ENCODE measurements around the gene GLIS2.
A peak's percentile ranks its signal among the peaks of the same experiment; 100 is the strongest.
"Not testable (repeated sequence)": the region's sequence is repeated elsewhere in the genome, so short reads cannot be mapped to it uniquely, and the experiment has no call there.

The GLIS2 gene

GRCh38 chr16:4330277-4330874, 14.5 kb downstream of the GLIS2 start:
- no peaks in the 10 kb centered on the region for H3K27me3 ChIP-seq
- H3K9me3 ChIP-seq, result no peaks in the 10 kb centered on the region
- intact Hi-C loops (cut with DNase I; ENCODE audit: low total_unique reads), result no loop called here
- no peak overlapping the region for H3K4me3 ChIP-seq
- peaks cover 8 to 56% (median 46%) of the 10 kb centered on the region in 4 donors for H3K4me1 ChIP-seq
- H3K36me3 ChIP-seq, result peaks cover 9 to 32% (median 31%) of the 10 kb centered on the region in 3 donors
- peak overlapping the region; percentile 76 to 99 for H3K27ac ChIP-seq
- DNase-seq, result peak; percentile 80 to 88
- TF ChIP-seq, protein P1, sequence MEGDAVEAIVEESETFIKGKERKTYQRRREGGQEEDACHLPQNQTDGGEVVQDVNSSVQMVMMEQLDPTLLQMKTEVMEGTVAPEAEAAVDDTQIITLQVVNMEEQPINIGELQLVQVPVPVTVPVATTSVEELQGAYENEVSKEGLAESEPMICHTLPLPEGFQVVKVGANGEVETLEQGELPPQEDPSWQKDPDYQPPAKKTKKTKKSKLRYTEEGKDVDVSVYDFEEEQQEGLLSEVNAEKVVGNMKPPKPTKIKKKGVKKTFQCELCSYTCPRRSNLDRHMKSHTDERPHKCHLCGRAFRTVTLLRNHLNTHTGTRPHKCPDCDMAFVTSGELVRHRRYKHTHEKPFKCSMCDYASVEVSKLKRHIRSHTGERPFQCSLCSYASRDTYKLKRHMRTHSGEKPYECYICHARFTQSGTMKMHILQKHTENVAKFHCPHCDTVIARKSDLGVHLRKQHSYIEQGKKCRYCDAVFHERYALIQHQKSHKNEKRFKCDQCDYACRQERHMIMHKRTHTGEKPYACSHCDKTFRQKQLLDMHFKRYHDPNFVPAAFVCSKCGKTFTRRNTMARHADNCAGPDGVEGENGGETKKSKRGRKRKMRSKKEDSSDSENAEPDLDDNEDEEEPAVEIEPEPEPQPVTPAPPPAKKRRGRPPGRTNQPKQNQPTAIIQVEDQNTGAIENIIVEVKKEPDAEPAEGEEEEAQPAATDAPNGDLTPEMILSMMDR (IDR thresholded peaks at IDR 0.05), result peak; percentile 96

DNA sequence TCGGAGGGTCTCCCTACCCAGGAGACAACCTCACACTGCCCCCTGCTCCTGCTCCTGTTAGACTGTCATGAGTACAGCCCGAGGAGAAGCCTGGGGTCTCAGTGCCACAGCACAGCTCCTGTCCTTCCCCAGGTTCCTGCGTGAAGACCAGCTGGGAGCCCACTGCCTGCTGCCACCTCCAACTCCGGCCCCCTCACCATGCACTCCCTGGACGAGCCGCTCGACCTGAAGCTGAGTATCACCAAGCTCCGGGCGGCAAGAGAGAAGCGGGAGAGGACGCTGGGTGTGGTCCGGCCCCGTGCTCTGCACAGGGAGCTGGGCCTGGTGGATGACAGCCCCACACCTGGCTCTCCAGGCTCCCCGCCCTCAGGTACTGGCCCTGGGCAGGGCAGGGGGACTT, 16.2 kb downstream of the GLIS2 start:
- intact Hi-C loops (cut with DNase I; ENCODE audit: low total_unique reads), result no loop called here
- Histone ChIP-seq H3K27me3 (no peaks in the 10 kb centered on the region), H3K4me1 (peaks cover 8 to 39% (median 32%) of the 10 kb centered on the region in 4 donors), H3K36me3 (peaks cover 25 to 49% (median 48%) of the 10 kb centered on the region in 3 donors), H3K9me3 (no peaks in the 10 kb centered on the region), H3K4me3 (no peak overlapping the region), H3K27ac (no peak overlapping the region)
- TF ChIP-seq, protein P1 (IDR thresholded peaks at IDR 0.05), result no peak
- DNase-seq, result no peak

DNA sequence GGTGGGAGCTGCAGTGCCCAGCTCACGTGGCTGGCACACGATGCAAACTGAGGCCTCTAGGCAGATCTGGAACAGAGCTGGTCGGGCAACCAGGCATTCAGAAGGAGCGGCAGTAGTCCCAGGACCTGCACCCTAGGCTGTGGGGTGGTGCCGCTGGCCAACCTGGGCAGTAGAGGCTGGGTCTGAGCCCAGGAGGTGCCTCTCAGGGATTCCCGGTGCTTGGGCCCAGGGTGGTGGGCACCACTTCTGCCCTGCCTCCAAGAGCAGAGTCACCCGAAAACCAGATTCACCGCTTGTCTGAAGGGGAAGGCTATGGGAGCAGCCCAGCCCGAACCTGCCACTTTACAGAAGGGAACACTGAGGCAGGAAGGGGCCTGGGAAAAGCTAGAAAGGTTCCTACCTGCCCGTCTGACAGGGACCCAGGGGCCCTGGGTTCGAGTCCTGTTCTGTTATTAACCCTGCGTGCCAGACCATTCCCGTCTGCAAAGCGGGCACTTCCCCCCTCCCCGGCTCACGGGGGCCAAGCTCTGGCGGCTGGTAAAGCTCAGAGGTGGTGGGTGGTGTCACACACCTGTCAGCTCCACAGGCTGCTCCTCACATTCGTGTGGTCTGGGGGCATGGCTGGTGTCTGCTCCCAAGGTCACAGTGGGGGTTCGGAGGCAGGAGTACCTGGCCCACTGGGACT, 16.9 kb downstream of the GLIS2 start:
- DNase-seq, result no peak
- Histone ChIP-seq H3K36me3 (peaks cover 27 to 56% (median 55%) of the 10 kb centered on the region in 3 donors), H3K4me3 (no peak overlapping the region)

DNA sequence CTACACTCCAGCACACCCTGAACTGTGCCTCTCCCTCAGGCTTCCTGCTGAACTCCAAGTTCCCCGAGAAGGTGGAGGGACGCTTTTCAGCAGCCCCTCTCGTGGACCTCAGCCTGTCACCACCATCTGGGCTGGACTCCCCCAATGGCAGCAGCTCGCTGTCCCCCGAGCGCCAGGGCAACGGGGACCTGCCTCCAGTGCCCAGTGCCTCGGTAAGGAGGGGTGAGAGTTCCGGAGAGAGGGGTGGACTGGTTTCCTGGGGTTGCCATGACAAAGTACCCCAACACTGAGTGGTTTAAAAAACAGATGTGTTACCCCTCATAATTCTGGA, 17.4 kb downstream of the GLIS2 start:
- H3K36me3 ChIP-seq, result peaks cover 27 to 61% (median 58%) of the 10 kb centered on the region in 3 donors
- no peaks in the 10 kb centered on the region for H3K27me3 ChIP-seq
- no peak for DNase-seq
- no peak overlapping the region for H3K4me3 ChIP-seq
- peaks cover 7 to 27% (median 21%) of the 10 kb centered on the region in 4 donors for H3K4me1 ChIP-seq
- no peaks in the 10 kb centered on the region for H3K9me3 ChIP-seq
- TF ChIP-seq, protein P1 (IDR thresholded peaks at IDR 0.05), result no peak
- no peak overlapping the region for H3K27ac ChIP-seq
- intact Hi-C loops (cut with DNase I; ENCODE audit: low total_unique reads), result no loop called here

More for the DNA sequence above, 16.9 kb downstream of the GLIS2 start:
- Histone ChIP-seq H3K27me3 (no peaks in the 10 kb centered on the region), H3K27ac (no peak overlapping the region), H3K4me1 (peaks cover 8 to 32% (median 26%) of the 10 kb centered on the region in 4 donors), H3K9me3 (no peaks in the 10 kb centered on the region)
- intact Hi-C loops (cut with DNase I; ENCODE audit: low total_unique reads), result no loop called here
- TF ChIP-seq, protein P1 (IDR thresholded peaks at IDR 0.05), result no peak

- H3K4me3 ChIP-seq; intact Hi-C loops (cut with DNase I; ENCODE audit: low total_unique reads); H3K9me3 ChIP-seq; H3K27me3 ChIP-seq; H3K27ac ChIP-seq; DNase-seq: not testable (repeated sequence)
- Histone ChIP-seq H3K36me3 (peaks cover 27 to 65% (median 62%) of the 10 kb centered on the region in 3 donors), H3K4me1 (peaks cover 3 to 22% (median 16%) of the 10 kb centered on the region in 4 donors)
These were observed 17.8 kb downstream of the GLIS2 start for GRCh38 chr16:4333714-4334113.

DNA sequence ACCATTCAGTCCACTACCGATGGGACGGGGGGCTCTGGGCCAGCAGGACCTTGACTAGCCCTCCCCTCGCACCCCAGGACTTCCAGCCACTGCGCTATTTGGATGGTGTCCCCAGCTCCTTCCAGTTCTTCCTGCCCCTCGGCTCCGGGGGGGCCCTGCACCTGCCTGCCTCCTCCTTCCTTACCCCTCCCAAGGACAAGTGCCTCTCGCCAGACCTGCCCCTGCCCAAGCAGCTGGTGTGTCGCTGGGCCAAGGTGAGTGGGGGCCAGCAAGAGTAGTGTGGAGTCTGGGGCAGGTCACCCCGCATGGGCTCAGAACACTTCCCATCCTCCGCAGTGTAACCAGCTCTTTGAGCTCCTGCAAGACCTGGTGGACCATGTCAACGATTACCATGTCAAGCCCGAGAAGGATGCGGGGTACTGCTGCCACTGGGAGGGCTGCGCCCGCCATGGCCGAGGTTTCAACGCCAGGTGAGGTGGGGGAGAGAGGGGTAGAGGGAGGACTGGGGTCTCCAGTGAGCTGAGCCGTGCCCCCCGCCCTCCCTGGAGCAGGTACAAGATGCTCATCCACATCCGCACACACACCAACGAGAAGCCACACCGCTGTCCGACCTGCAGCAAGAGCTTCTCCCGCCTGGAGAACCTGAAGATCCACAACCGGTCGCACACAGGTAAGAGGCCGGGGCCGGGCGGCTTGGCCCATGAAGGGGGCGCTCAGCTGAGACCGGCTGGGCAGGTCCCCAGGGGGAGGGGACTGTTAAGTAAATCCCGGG, 19.0 kb downstream of the GLIS2 start:
- H3K27ac ChIP-seq, result no peak overlapping the region
- H3K9me3 ChIP-seq, result no peaks in the 10 kb centered on the region
- peaks cover 0 to 16% (median 6%) of the 10 kb centered on the region in 4 donors for H3K4me1 ChIP-seq
- TF ChIP-seq, protein P1 (IDR thresholded peaks at IDR 0.05), result no peak
- intact Hi-C loops (cut with DNase I; ENCODE audit: low total_unique reads), result no loop called here
- DNase-seq, result no peak
- no peak overlapping the region for H3K4me3 ChIP-seq
- H3K27me3 ChIP-seq, result no peaks in the 10 kb centered on the region
- H3K36me3 ChIP-seq, result peaks cover 27 to 70% (median 67%) of the 10 kb centered on the region in 3 donors

Data from tibial artery (tissue), 4 donors.